Thoracic aorta (tissue), 2 donors: ENCODE data around the gene ZC3HAV1. TPM values are rescaled to one million over a fixed set of nuclear protein-coding genes. Genes with fewer than 3 reads are reported as not detected.
"Not testable (repeated sequence)": the region's sequence is repeated elsewhere in the genome, so short reads cannot be mapped to it uniquely, and the experiment has no call there.

Experiments
- ATAC-seq: fragments of 150-250 bp; one replicate; pipeline ENCODE4 v1.8.0; 2017; ENCODE audit warnings: low read depth; ENCODE audit not compliant: insufficient number of reproducible peaks, low FRiP score
- DNase-seq: peaks from one replicate; pipeline ENCODE4 v3.0.0-alpha.2; 2020; ENCODE audit warnings: low spot score
- H3K27ac ChIP-seq, 2 donors: fragments of 200-600 bp; sonication (generic); 1 replicate in 1 of 2; 2 replicates in 1 of 2; pipeline ENCODE4 v1.5.1; 2016; ENCODE audit warnings: mild to moderate bottlenecking in 2 of 2, moderate library complexity in 2 of 2
- H3K27me3 ChIP-seq: fragments of 200-600 bp; sonication (generic); replicated peaks from 2 replicates; pipeline ENCODE4 v1.6.0; 2016; ENCODE audit warnings: mild to moderate bottlenecking; ENCODE audit not compliant: insufficient read depth
- H3K36me3 ChIP-seq: fragments of 200-600 bp; sonication (generic); one replicate; pipeline ENCODE4 v1.5.1; 2016
- H3K4me1 ChIP-seq, 2 donors: fragments of 200-600 bp; sonication (generic); 1 replicate in 1 of 2; 2 replicates in 1 of 2; pipeline versions ENCODE4 v1.5.1 to v1.6.0; 2016; ENCODE audit warnings: low read depth in 2 of 2, mild to moderate bottlenecking in 1 of 2; ENCODE audit not compliant: control insufficient read depth in 1 of 2
- H3K4me3 ChIP-seq: fragments of 200-600 bp; sonication (generic); 2 replicates; pipeline ENCODE4 v1.5.1; 2016; ENCODE audit warnings: mild to moderate bottlenecking
- H3K9me3 ChIP-seq: fragments of 200-600 bp; sonication (generic); 2 replicates; pipeline ENCODE4 v1.5.1; 2016
- CTCF ChIP-seq: fragments of 200-600 bp; sonication (generic); IDR thresholded peaks from one replicate; pipeline ENCODE4 v1.5.1; 2019; ENCODE audit warnings: antibody characterized with exemption
- total RNA-seq, 2 donors: library from RNA; depleted of rRNA; stranded (reverse); fragments of >200 nt; gene quantifications; one replicate each; pipeline versions ENCODE4 v1.1.0 to v1.2.3, GENCODE V29; 2016

ZC3HAV1 gene
- total RNA-seq, 2 donors from 2014 or later = 32.5 to 47.6 TPM

GRCh38 chr7:139106959-139107358, 2.6 kb downstream of the ZC3HAV1 start:
- TF ChIP-seq CTCF = no peak
- peak overlapping the region; percentile 99 for H3K4me3 ChIP-seq
- H3K36me3 ChIP-seq = no peaks in the 10 kb centered on the region
- H3K4me1 ChIP-seq = peaks cover 26 to 32% of the 10 kb centered on the region in 2 donors
- H3K27ac ChIP-seq = peak overlapping the region in 1 of 2 donors; percentile 31
- ATAC-seq (no peak), DNase-seq (no peak)
- H3K9me3 ChIP-seq = no peaks in the 10 kb centered on the region
- no peaks in the 10 kb centered on the region for H3K27me3 ChIP-seq

GRCh38 chr7:139106227-139106626, 3.3 kb downstream of the ZC3HAV1 start:
- peaks cover 26 to 32% of the 10 kb centered on the region in 2 donors for H3K4me1 ChIP-seq

GRCh38 chr7:139105484-139105883, 4.0 kb downstream of the ZC3HAV1 start:
- TF ChIP-seq CTCF = no peak
- Histone ChIP-seq H3K4me1 (peaks cover 26 to 32% of the 10 kb centered on the region in 2 donors), H3K36me3 (no peaks in the 10 kb centered on the region), H3K27ac (no peak overlapping the region), H3K27me3 (no peaks in the 10 kb centered on the region), H3K4me3 (peak overlapping the region; percentile 43), H3K9me3 (no peaks in the 10 kb centered on the region)
- ATAC-seq (no peak), DNase-seq (no peak)

More at GRCh38 chr7:139106227-139106626, 3.3 kb downstream of the ZC3HAV1 start:
- not testable (repeated sequence) for DNase-seq, H3K27me3 ChIP-seq, ATAC-seq, H3K9me3 ChIP-seq, H3K36me3 ChIP-seq
- H3K27ac ChIP-seq = peak overlapping the region in 1 of 2 donors; percentile 31
- H3K4me3 ChIP-seq = peak overlapping the region; percentile 99

GRCh38 chr7:139104091-139104450, 5.4 kb downstream of the ZC3HAV1 start:
- ATAC-seq (no peak), DNase-seq (no peak)
- H3K4me3 ChIP-seq = peak overlapping the region; percentile 43
- TF ChIP-seq CTCF = no peak
- H3K27ac ChIP-seq = no peak overlapping the region
- H3K4me1 ChIP-seq = peaks cover 22 to 28% of the 10 kb centered on the region in 2 donors
- no peaks in the 10 kb centered on the region for H3K27me3 ChIP-seq
- H3K9me3 ChIP-seq = no peaks in the 10 kb centered on the region
- no peaks in the 10 kb centered on the region for H3K36me3 ChIP-seq

- H3K27ac ChIP-seq = no peak overlapping the region
- no peak for TF ChIP-seq CTCF
- peak overlapping the region; percentile 43 for H3K4me3 ChIP-seq
- peaks cover 22 to 28% of the 10 kb centered on the region in 2 donors for H3K4me1 ChIP-seq
- H3K27me3 ChIP-seq = no peaks in the 10 kb centered on the region
- H3K9me3 ChIP-seq = no peaks in the 10 kb centered on the region
- no peaks in the 10 kb centered on the region for H3K36me3 ChIP-seq
- DNase-seq (no peak), ATAC-seq (no peak)
Observed at GRCh38 chr7:139103057-139103815, 6.3 kb downstream of the ZC3HAV1 start.

- not testable (repeated sequence) for H3K27ac ChIP-seq, DNase-seq
- peaks cover 14 to 22% of the 10 kb centered on the region in 2 donors for H3K4me1 ChIP-seq
Observed at GRCh38 chr7:139101637-139102158, 7.8 kb downstream of the ZC3HAV1 start.

More at GRCh38 chr7:139101637-139102158, 7.8 kb downstream of the ZC3HAV1 start:
- H3K9me3 ChIP-seq, H3K4me3 ChIP-seq, H3K36me3 ChIP-seq, ATAC-seq, H3K27me3 ChIP-seq: not testable (repeated sequence)
